Esophagus squamous epithelium (tissue), 5 donors: ENCODE measurements around the gene CCL18. TPM values are rescaled to one million over a fixed set of nuclear protein-coding genes. Genes with fewer than 3 reads are reported as not detected.
"Not testable (repeated sequence)": the region's sequence is repeated elsewhere in the genome, so short reads cannot be mapped to it uniquely, and the experiment has no call there.

Experiments used
- DNase-seq: peaks from one replicate; lab custom pipeline; 2025; lab: John Stamatoyannopoulos, UW
- H3K27ac ChIP-seq, 4 donors: fragments of 200-600 bp; sonication (generic); one replicate each; pipeline ENCODE4 v1.5.1; 2016 to 2019; ENCODE audit warnings: mild to moderate bottlenecking in 1 of 4
- H3K27me3 ChIP-seq, 4 donors: fragments of 200-600 bp; sonication (generic); 1 replicate in 3 of 4; 2 replicates in 1 of 4; pipeline versions ENCODE4 v1.5.1 to v1.6.0; 2017 to 2021; ENCODE audit warnings: antibody characterized with exemption in 1 of 4
- H3K36me3 ChIP-seq, 3 donors: fragments of 200-600 bp; sonication (generic); one replicate each; pipeline ENCODE4 v1.5.1; 2016 to 2019
- H3K4me1 ChIP-seq, 3 donors: fragments of 200-600 bp; sonication (generic); one replicate each; pipeline ENCODE4 v1.5.1; 2017 to 2019
- H3K4me3 ChIP-seq, 4 donors: fragments of 200-600 bp; sonication (generic); 1 replicate in 3 of 4; 2 replicates in 1 of 4; pipeline ENCODE4 v1.5.1; 2016 to 2019; ENCODE audit warnings: mild to moderate bottlenecking in 2 of 4, moderate library complexity in 1 of 4
- H3K9me3 ChIP-seq, 3 donors: fragments of 200-600 bp; sonication (generic); one replicate each; pipeline ENCODE4 v1.5.1; 2016 to 2019
- POLR2A ChIP-seq, 4 donors: fragments of 450-650 bp; IDR thresholded peaks; one replicate each; pipeline ENCODE4 v1.6.1; 2017; ENCODE audit warnings: antibody characterized with exemption in 4 of 4, mild to moderate bottlenecking in 4 of 4, moderate library complexity in 3 of 4
- WGBS, 2 donors: methylation state at CpG; one replicate each; pipeline ENCODE4 v1.1.5; 2018; 5-methylcytosine and 5-hydroxymethylcytosine counted together
- intact Hi-C: fragments of 100-400 bp; cut with DNase I; formaldehyde crosslinking; loops from one replicate; pipeline ENCODE4 v1.15.0; 2022
- total RNA-seq, 4 donors: library from RNA; depleted of rRNA; stranded (reverse); fragments of >200 nt; gene quantifications; one replicate each; pipeline ENCODE4 v1.1.0, GENCODE V29; 2016
- TF ChIP-seq, protein P1 (sequence below), 6 experiments: fragments of 450-650 bp in 4 of 6; fragments of 200-600 bp in 2 of 6; sonication (generic) in 2 of 6; IDR thresholded peaks; one replicate each; pipeline ENCODE4 v1.5.1; 2016 to 2019; ENCODE audit warnings: antibody characterized with exemption in 6 of 6, mild to moderate bottlenecking in 4 of 6, moderate library complexity in 4 of 6
- donor health status: DM: yes; HTN: yes; CAD: no.

The CCL18 gene
- total RNA-seq, 4 donors from 2014 or later, result 0.76 to 2.8 (median 0.92) TPM; not detected in 1

DNA sequence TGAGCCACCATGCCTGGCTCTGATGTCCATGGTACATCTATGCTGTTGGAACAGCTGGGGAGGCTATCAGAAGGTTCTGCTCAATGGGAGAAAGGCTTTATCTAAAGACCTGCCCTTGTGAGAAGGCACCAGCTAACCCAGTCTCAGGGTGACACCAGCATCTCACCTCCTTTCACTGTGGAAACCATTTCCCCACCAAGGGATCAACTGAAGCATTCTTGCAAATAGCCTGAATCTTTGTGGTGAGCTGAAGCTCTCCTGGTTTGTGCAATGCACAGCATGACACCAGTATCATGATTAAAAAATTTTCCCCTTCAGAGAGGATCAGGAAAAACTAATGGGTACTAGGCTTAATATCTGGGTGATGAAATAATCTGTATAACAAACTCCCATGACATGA lies 5.1 kb downstream of the CCL18 start:
- TF ChIP-seq, protein P1, sequence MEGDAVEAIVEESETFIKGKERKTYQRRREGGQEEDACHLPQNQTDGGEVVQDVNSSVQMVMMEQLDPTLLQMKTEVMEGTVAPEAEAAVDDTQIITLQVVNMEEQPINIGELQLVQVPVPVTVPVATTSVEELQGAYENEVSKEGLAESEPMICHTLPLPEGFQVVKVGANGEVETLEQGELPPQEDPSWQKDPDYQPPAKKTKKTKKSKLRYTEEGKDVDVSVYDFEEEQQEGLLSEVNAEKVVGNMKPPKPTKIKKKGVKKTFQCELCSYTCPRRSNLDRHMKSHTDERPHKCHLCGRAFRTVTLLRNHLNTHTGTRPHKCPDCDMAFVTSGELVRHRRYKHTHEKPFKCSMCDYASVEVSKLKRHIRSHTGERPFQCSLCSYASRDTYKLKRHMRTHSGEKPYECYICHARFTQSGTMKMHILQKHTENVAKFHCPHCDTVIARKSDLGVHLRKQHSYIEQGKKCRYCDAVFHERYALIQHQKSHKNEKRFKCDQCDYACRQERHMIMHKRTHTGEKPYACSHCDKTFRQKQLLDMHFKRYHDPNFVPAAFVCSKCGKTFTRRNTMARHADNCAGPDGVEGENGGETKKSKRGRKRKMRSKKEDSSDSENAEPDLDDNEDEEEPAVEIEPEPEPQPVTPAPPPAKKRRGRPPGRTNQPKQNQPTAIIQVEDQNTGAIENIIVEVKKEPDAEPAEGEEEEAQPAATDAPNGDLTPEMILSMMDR (IDR thresholded peaks at IDR 0.05), result no peak
- TF ChIP-seq POLR2A (IDR thresholded peaks at IDR 0.05), result no peak
- no peak overlapping the region for H3K4me3 ChIP-seq
- no peak for DNase-seq
- no peak overlapping the region for H3K27ac ChIP-seq
- no peaks in the 10 kb centered on the region for H3K4me1 ChIP-seq
- intact Hi-C loops, result no loop called here
- H3K27me3 ChIP-seq, result no peaks in the 10 kb centered on the region
- no peaks in the 10 kb centered on the region for H3K36me3 ChIP-seq
- no peaks in the 10 kb centered on the region for H3K9me3 ChIP-seq

DNA sequence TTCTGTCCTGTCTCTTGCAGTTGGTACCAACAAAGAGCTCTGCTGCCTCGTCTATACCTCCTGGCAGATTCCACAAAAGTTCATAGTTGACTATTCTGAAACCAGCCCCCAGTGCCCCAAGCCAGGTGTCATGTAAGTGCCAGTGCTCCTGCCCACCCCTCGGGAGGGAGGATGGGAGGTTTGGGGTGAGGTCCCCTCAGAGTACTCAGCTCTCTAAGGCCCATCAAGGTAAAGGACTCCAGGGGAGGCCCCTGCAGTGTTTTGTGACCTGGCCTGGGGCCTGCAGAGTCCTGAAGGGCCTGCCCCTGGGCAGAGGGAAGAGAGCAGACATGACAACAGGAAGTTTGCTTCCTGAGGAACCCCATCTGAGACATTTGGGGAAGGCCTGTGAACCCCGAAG lies 6.4 kb downstream of the CCL18 start:
- no peak for DNase-seq

DNA sequence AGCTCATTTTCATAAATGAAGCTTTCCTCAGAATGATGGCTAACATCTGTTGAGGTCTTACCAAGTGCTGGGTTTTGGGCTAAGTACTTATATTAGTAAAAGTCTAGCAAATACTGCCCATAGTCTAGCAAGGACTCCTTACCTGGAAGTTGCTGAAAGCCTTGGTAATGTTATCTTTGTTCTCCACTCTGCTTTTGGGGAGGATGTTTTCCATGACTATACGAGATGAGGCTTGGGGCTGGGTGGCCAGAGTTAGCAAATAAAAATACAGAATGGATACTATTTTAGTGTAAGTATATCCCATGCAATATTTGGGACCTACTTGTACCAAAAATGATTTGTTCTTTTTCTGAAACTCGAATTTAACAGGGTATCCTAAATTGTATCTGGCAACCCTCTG lies 7.7 kb downstream of the CCL18 start:
- intact Hi-C loops, result no loop called here
- Histone ChIP-seq H3K27me3 (no peaks in the 10 kb centered on the region), H3K9me3 (peaks cover 0 to under 1% (median 0%) of the 10 kb centered on the region in 3 donors), H3K27ac (no peak overlapping the region), H3K4me3 (no peak overlapping the region), H3K4me1 (no peaks in the 10 kb centered on the region), H3K36me3 (no peaks in the 10 kb centered on the region)
- no peak for DNase-seq
- no peak for TF ChIP-seq POLR2A (IDR thresholded peaks at IDR 0.05)
- TF ChIP-seq, protein P1 (IDR thresholded peaks at IDR 0.05), result no peak
- WGBS, 2 donors, result 38 to 54% methylated on average over 2 of the region's 2 CpGs

More for the DNA sequence above, 6.4 kb downstream of the CCL18 start:
- Histone ChIP-seq H3K4me1 (no peaks in the 10 kb centered on the region), H3K4me3 (no peak overlapping the region), H3K27ac (no peak overlapping the region), H3K9me3 (no peaks in the 10 kb centered on the region), H3K27me3 (no peaks in the 10 kb centered on the region), H3K36me3 (no peaks in the 10 kb centered on the region)
- WGBS, 2 donors, result 48% methylated on average over 2 of the region's 3 CpGs; no CpG with 5 or more reads in 1 of the 2 donors
- intact Hi-C loops, result no loop called here
- TF ChIP-seq, protein P1 (IDR thresholded peaks at IDR 0.05), result no peak
- no peak for TF ChIP-seq POLR2A (IDR thresholded peaks at IDR 0.05)

DNA sequence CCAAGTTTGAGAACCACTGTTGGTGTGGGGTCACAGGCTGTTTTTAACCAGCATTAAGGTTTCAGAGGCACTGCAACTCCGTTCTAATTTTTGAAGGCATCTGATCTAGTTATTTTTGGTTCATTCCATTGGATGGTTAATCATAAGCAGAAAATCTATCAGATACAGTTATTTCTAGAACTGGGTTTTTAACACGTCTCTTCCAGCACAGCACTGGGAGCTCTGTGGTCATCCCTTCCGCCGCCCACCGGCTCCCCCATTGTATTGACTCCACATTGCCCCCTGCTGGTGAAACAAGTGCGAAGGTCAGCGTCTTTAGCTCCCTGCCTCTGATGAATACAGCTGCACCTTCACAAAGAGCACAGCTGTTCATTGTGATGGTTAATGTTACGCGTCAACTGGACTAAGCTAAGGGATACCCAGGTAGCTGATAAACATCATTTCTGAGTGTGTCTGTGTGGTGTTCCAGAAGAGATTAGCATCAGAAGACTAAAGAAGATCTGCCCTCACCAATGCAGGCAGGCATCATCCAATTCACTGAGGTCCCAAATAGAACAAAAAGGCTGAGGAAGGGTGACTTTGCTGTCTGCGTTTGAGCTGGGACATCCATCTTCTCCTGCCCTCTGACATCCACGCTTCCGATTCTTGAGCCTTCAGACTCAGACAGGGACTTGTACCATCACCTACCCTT lies 8.5 kb downstream of the CCL18 start:
- no peak for TF ChIP-seq POLR2A (IDR thresholded peaks at IDR 0.05)
- TF ChIP-seq, protein P1 (IDR thresholded peaks at IDR 0.05), result peak; percentile 28 to 54 (median 42)
- H3K27ac ChIP-seq, result no peak overlapping the region
- peaks cover 0 to 9% (median 0%) of the 10 kb centered on the region in 3 donors for H3K9me3 ChIP-seq
- no peaks in the 10 kb centered on the region for H3K4me1 ChIP-seq
- intact Hi-C loops, result no loop called here
- no peaks in the 10 kb centered on the region for H3K36me3 ChIP-seq
- WGBS, 2 donors, result 43 to 47% methylated on average over 9 to 12 of the region's 12 CpGs
- DNase-seq, result no peak
- H3K27me3 ChIP-seq, result no peaks in the 10 kb centered on the region
- no peak overlapping the region for H3K4me3 ChIP-seq

DNA sequence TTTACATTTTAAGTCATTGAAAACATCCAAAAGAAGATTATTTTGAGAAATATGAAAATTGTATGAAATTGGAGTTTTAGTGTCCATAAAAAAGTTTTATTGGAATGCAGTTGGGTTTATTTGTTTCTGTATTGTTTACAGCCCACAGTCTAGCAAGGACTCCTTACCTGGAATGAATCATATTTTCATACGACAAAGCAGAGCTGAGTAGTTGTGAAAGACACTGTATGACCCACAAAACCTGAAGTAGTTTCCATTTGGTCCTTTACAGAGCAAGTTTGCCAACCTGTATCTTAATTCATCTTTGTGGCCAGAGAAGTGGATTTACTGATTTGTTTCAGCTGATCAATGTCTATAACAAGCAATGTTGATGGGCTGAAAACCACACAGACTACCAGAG lies 10.3 kb downstream of the CCL18 start:
- peaks cover 0 to 9% (median 0%) of the 10 kb centered on the region in 3 donors for H3K9me3 ChIP-seq
- no peak overlapping the region for H3K4me3 ChIP-seq
- no peak for TF ChIP-seq POLR2A (IDR thresholded peaks at IDR 0.05)
- TF ChIP-seq, protein P1 (IDR thresholded peaks at IDR 0.05), result no peak
- WGBS, 2 donors, result 48 to 58% methylated on average over 1 of the region's 1 CpG
- H3K27me3 ChIP-seq, result no peaks in the 10 kb centered on the region
- no peak overlapping the region for H3K27ac ChIP-seq
- intact Hi-C loops, result no loop called here
- no peaks in the 10 kb centered on the region for H3K4me1 ChIP-seq
- DNase-seq, result no peak
- no peaks in the 10 kb centered on the region for H3K36me3 ChIP-seq

DNA sequence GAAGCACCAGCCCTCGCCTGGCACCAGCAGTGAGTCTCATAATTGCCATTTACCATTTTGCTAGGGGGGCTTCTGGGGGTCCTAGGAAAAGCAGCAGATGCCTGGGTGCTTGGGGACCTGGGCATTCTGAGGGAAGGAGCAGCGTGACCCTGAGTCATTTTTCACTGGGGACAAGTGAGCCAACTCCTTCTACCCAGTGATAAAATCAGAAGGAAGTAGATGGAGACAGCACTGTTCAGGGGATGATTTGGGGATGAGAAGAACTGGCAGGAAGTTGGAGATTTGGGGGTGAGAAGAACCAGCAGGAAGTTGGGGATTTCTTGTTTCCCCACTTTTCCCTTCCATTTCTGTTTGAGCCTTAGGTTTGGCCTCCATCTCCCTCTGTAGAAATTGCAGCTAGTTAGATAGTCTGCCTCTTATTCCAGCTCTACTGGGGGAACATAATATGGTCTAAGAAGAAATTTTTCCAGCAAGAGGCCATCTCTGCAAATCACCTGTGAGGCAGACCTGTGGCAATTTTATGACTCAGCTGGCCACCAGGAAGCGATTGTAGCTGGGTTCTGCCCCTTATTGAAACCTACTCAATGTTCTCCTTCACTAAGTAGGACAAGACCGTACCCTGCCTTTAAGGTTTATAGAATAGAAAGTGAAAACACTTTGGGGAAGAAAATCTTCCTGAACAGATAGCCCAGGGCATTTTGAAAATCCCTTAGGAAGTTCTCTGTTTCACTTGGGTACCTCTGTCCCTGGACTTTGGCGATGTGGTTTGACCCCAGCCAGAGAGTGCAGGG lies 17.8 kb downstream of the CCL18 start:
- H3K36me3 ChIP-seq, H3K4me3 ChIP-seq, DNase-seq, H3K4me1 ChIP-seq, intact Hi-C loops, H3K9me3 ChIP-seq, H3K27me3 ChIP-seq: not testable (repeated sequence)
- 63 to 64% methylated on average over 2 to 3 of the region's 5 CpGs for WGBS, 2 donors
- H3K27ac ChIP-seq, result peak overlapping the region in 1 of 4 donors; percentile 57

DNA sequence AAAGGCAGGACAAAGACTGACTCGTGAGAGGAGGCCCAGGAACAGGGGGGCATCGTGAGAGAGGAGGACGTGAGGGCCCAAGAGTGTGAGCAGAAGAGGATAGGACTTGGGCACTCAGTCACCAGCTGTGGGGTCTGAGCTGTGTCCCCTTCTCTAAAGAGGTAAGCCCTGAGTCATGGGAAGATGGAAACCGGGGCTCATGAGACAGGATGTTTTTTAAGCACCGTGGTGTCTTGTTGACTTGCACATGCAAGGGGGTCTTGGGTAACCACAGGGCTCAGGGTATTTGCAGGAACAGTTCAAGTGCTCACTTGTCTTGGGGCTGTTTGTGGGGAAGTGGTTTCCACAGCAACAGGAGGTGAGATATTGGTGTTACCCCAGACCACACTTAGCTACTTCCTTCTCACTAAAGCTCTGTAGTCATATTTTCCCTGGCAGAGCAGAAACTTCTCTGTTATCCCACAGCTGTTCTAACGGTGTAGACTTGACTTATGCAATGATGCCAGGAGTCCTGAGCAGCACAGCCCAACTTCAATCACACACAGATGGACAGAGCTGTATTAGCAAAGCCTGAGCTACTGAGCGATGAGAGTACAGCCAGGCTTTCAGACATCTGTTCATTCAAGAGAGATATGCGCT lies 18.5 kb downstream of the CCL18 start:
- peak overlapping the region in 1 of 4 donors; percentile 57 for H3K27ac ChIP-seq
- H3K27me3 ChIP-seq, DNase-seq, H3K36me3 ChIP-seq, intact Hi-C loops, H3K9me3 ChIP-seq, H3K4me3 ChIP-seq, H3K4me1 ChIP-seq: not testable (repeated sequence)
- 50 to 60% methylated on average over 7 to 8 of the region's 8 CpGs for WGBS, 2 donors
